ENCODE data around the gene MCM6. TPM values are rescaled to one million over a fixed set of nuclear protein-coding genes. Genes with fewer than 3 reads are reported as not detected.

Gene MCM6
- total RNA-seq, 1 experiment from 2014 or later, result 84.8 TPM

GRCh38 chr2:135817951-135818350, 58.3 kb downstream of the MCM6 start (continued):
- TF ChIP-seq YY1 (IDR thresholded peaks at IDR 0.05; ENCODE audit: extremely low read depth, insufficient replicate concordance, low read depth, low read length) (no peak), ZBTB33 (IDR thresholded peaks at IDR 0.05; ENCODE audit: extremely low read depth, insufficient replicate concordance, low read length) (no peak), CTCF (IDR thresholded peaks at IDR 0.05 in 2 of 3, conservative IDR thresholded peaks at IDR 0.05 in 1 of 3; ENCODE audit: borderline replicate concordance in 1 of 3, insufficient read depth in 1 of 3, low read depth in 2 of 3, low read length in 2 of 3) (no peak), ELF1 (IDR thresholded peaks at IDR 0.05; ENCODE audit: borderline replicate concordance, low read depth) (no peak), SP1 (IDR thresholded peaks at IDR 0.05; ENCODE audit: low read depth) (no peak), ZFX (IDR thresholded peaks at IDR 0.05) (no peak), ATF3 (IDR thresholded peaks at IDR 0.05) (no peak)

GRCh38 chr2:135817466-135817865, 58.8 kb downstream of the MCM6 start:
- Histone ChIP-seq H3K36me3 (ENCODE audit: control insufficient read depth in 1 of 2, insufficient read depth in 2 of 2, low read length in 2 of 2) (no peaks in the 10 kb centered on the region), H3K4me2 (ENCODE audit: low read length) (no peak overlapping the region), H4K20me1 (ENCODE audit: insufficient read depth) (no peaks in the 10 kb centered on the region), H3K4me3 (replicated peaks in 1 of 2; ENCODE audit: low read depth in 1 of 2, low read length in 2 of 2) (no peak overlapping the region), H3K79me2 (ENCODE audit: insufficient read depth, low read length) (no peaks in the 10 kb centered on the region), H3K27me3 (ENCODE audit: insufficient read depth, low read length) (no peaks in the 10 kb centered on the region), H3K27ac (ENCODE audit: low read depth, low read length) (no peak overlapping the region), H3K4me1 (ENCODE audit: control insufficient read depth in 1 of 2, insufficient read depth in 2 of 2, low read length in 2 of 2) (no peaks in the 10 kb centered on the region), H3K9ac (ENCODE audit: low read length) (no peak overlapping the region), H3K9me3 (ENCODE audit: control insufficient read depth in 1 of 2, insufficient read depth in 1 of 2, low read depth in 1 of 2, low read length in 2 of 2) (no peaks in the 10 kb centered on the region), H2AFZ (ENCODE audit: low read depth, low read length, poor library complexity, severe bottlenecking) (no peak overlapping the region), H3K9me2 (ENCODE audit: insufficient read depth) (no peaks in the 10 kb centered on the region)
- ATAC-seq (no peak), DNase-seq (ENCODE audit: low read depth, low spot score) (no peak)
- ChIA-PET POLR2A (no interaction called here), CTCF (no interaction called here), RAD21 (ENCODE audit: low non-redundant PET in 1 of 2, low total read pairs in 2 of 2, uncharacterized antibody in 2 of 2, unreplicated experiment in 2 of 2) (no interaction called here)
- TF ChIP-seq CEBPB (IDR thresholded peaks at IDR 0.05; ENCODE audit: low read depth) (no peak), TCF7L2 (IDR thresholded peaks at IDR 0.05; ENCODE audit: borderline replicate concordance, extremely low read depth, insufficient read depth, insufficient read length) (no peak), ZNF274 (IDR thresholded peaks at IDR 0.05; ENCODE audit: low read depth, low read length) (no peak), EZH2phosphoT487 (IDR thresholded peaks at IDR 0.05; ENCODE audit: borderline replicate concordance) (no peak), CBX3 (IDR thresholded peaks at IDR 0.05; ENCODE audit: low read depth) (no peak), ZBTB33 (IDR thresholded peaks at IDR 0.05; ENCODE audit: extremely low read depth, insufficient replicate concordance, low read length) (no peak), SP1 (IDR thresholded peaks at IDR 0.05; ENCODE audit: low read depth) (no peak), EGR1 (IDR thresholded peaks at IDR 0.05; ENCODE audit: low read depth) (no peak), POLR2AphosphoS5 (IDR thresholded peaks at IDR 0.05; ENCODE audit: low read depth, low read length) (no peak), SRF (IDR thresholded peaks at IDR 0.05; ENCODE audit: low read depth) (no peak), RAD21 (IDR thresholded peaks at IDR 0.05; ENCODE audit: low read depth) (no peak), FOSL1 (IDR thresholded peaks at IDR 0.05; ENCODE audit: low read depth) (no peak), ZFX (IDR thresholded peaks at IDR 0.05) (no peak), ATF3 (IDR thresholded peaks at IDR 0.05) (no peak), YY1 (IDR thresholded peaks at IDR 0.05; ENCODE audit: extremely low read depth, insufficient replicate concordance, low read depth, low read length) (no peak)
- intact Hi-C loops (cut with micrococcal nuclease), result loop anchor here (10.0 kb wide), 1 partner anchor 567 kb away; no protein-coding TSS in a partner anchor
- no TSS peak for BruUV-seq (replicated peaks)

All from HCT116 (cell line).